Measurements from ENCODE around the gene ENOX1. TPM values are rescaled to one million over a fixed set of nuclear protein-coding genes. Genes with fewer than 3 reads are reported as not detected.

The ENOX1 gene
- polyA plus RNA-seq, 2 of the 4 experiments (the other 2 are of a cell fraction), result 0.28 to 0.41 TPM

DNA sequence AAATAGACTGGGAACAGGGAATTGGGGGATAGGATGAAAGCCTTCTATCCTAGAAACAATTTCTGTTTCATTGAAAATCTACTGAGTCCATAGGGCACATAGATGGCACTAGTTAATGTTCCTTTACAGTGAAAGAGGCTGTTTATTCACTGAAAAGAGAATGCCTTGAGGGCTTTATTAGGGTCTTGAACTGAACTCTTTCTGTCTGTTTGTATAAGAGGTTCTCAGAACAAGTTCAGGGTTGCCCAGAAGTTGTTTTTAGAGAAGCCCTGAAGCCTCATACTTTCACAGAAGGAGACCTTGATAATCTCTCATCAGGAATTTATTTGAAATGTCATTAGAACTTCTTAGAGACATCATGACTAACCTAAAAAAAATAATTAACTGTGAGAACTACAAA lies 43.9 kb downstream of the ENOX1 start:
- CTCF ChIA-PET, result interaction anchor here (0.6 kb wide), 1 partner anchor 433 kb away, joined by 3 read pairs; no protein-coding TSS in a partner anchor
- Histone ChIP-seq H3K4me2 (no peak overlapping the region), H3K4me1 (no peaks in the 10 kb centered on the region), H3K27ac (no peak overlapping the region), H3K9me3 (no peaks in the 10 kb centered on the region), H3K4me3 (no peak overlapping the region)
- POLR2A ChIA-PET, result no interaction called here
- ATAC-seq (no peak), DNase-seq (ENCODE audit: low read depth in 1 of 2, low spot score in 1 of 2) (no peak), FAIRE-seq (no peak)
- no peak for TF ChIP-seq POLR2A (IDR thresholded peaks at IDR 0.05; ENCODE audit: low read length)
- no peak for TF ChIP-seq RCOR1 (IDR thresholded peaks at IDR 0.05; ENCODE audit: low read depth, low read length)
- no peak for TF ChIP-seq RARB (CRISPR knock-in tag; IDR thresholded peaks at IDR 0.05)
- no peak for TF ChIP-seq HES2 (IDR thresholded peaks at IDR 0.05)
- TF ChIP-seq, protein P1, sequence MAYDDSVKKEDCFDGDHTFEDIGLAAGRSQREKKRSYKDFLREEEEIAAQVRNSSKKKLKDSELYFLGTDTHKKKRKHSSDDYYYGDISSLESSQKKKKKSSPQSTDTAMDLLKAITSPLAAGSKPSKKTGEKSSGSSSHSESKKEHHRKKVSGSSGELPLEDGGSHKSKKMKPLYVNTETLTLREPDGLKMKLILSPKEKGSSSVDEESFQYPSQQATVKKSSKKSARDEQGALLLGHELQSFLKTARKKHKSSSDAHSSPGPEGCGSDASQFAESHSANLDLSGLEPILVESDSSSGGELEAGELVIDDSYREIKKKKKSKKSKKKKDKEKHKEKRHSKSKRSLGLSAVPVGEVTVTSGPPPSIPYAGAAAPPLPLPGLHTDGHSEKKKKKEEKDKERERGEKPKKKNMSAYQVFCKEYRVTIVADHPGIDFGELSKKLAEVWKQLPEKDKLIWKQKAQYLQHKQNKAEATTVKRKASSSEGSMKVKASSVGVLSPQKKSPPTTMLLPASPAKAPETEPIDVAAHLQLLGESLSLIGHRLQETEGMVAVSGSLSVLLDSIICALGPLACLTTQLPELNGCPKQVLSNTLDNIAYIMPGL (CRISPR knock-in tag; IDR thresholded peaks at IDR 0.05; ENCODE audit: borderline replicate concordance), result no peak
- TF ChIP-seq SMC3 (IDR thresholded peaks at IDR 0.05), result no peak
- TF ChIP-seq, protein P2, sequence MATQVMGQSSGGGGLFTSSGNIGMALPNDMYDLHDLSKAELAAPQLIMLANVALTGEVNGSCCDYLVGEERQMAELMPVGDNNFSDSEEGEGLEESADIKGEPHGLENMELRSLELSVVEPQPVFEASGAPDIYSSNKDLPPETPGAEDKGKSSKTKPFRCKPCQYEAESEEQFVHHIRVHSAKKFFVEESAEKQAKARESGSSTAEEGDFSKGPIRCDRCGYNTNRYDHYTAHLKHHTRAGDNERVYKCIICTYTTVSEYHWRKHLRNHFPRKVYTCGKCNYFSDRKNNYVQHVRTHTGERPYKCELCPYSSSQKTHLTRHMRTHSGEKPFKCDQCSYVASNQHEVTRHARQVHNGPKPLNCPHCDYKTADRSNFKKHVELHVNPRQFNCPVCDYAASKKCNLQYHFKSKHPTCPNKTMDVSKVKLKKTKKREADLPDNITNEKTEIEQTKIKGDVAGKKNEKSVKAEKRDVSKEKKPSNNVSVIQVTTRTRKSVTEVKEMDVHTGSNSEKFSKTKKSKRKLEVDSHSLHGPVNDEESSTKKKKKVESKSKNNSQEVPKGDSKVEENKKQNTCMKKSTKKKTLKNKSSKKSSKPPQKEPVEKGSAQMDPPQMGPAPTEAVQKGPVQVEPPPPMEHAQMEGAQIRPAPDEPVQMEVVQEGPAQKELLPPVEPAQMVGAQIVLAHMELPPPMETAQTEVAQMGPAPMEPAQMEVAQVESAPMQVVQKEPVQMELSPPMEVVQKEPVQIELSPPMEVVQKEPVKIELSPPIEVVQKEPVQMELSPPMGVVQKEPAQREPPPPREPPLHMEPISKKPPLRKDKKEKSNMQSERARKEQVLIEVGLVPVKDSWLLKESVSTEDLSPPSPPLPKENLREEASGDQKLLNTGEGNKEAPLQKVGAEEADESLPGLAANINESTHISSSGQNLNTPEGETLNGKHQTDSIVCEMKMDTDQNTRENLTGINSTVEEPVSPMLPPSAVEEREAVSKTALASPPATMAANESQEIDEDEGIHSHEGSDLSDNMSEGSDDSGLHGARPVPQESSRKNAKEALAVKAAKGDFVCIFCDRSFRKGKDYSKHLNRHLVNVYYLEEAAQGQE (IDR thresholded peaks at IDR 0.05), result no peak
- TF ChIP-seq, protein P3, sequence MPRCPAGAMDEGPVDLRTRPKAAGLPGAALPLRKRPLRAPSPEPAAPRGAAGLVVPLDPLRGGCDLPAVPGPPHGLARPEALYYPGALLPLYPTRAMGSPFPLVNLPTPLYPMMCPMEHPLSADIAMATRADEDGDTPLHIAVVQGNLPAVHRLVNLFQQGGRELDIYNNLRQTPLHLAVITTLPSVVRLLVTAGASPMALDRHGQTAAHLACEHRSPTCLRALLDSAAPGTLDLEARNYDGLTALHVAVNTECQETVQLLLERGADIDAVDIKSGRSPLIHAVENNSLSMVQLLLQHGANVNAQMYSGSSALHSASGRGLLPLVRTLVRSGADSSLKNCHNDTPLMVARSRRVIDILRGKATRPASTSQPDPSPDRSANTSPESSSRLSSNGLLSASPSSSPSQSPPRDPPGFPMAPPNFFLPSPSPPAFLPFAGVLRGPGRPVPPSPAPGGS (IDR thresholded peaks at IDR 0.05), result no peak
- TF ChIP-seq ESRRA (IDR thresholded peaks at IDR 0.05; ENCODE audit: borderline replicate concordance, low read length), result no peak
- no peak for TF ChIP-seq TFCP2L1 (CRISPR knock-in tag; IDR thresholded peaks at IDR 0.05)
- no peak for TF ChIP-seq NR3C1 (IDR thresholded peaks at IDR 0.05)
- no peak for TF ChIP-seq HDAC2 (IDR thresholded peaks at IDR 0.05)
- TF ChIP-seq TP53 (CRISPR knock-in tag; IDR thresholded peaks at IDR 0.05), result no peak
- no peak for TF ChIP-seq NFE2L2 (conservative IDR thresholded peaks at IDR 0.05; ENCODE audit: low read length)

- FAIRE-seq (no peak), ATAC-seq (no peak), DNase-seq (ENCODE audit: low read depth in 1 of 2, low spot score in 1 of 2) (no peak)
- Histone ChIP-seq H3K9me3 (no peaks in the 10 kb centered on the region), H3K27ac (no peak overlapping the region), H3K4me3 (no peak overlapping the region), H3K4me1 (no peaks in the 10 kb centered on the region), H3K4me2 (no peak overlapping the region)
- no peak for TF ChIP-seq EP300 (IDR thresholded peaks at IDR 0.05)
- TF ChIP-seq JUNB (IDR thresholded peaks at IDR 0.05), result no peak
- TF ChIP-seq RNF2 (IDR thresholded peaks at IDR 0.05; ENCODE audit: borderline replicate concordance, low read depth), result no peak
- no peak for TF ChIP-seq ELK1 (IDR thresholded peaks at IDR 0.05; ENCODE audit: low read depth, low read length)
- no peak for TF ChIP-seq ZC3H11A (IDR thresholded peaks at IDR 0.05)
- no peak for TF ChIP-seq HOXA7 (CRISPR knock-in tag; IDR thresholded peaks at IDR 0.05)
- TF ChIP-seq E2F6 (IDR thresholded peaks at IDR 0.05; ENCODE audit: borderline replicate concordance, low read depth), result no peak
- POLR2A ChIA-PET, result no interaction called here
- WGBS (ENCODE audit: missing lambda C conversion rate), result 64% methylated on average over 3 of the region's 3 CpGs
- CTCF ChIA-PET, result no interaction called here
Measured at GRCh38 chr13:43737392-43737923, 49.3 kb downstream of the ENOX1 start.
